ENCODE measurements around the gene SLC39A12. TPM values are rescaled to one million over a fixed set of nuclear protein-coding genes. Genes with fewer than 3 reads are reported as not detected.

Gene SLC39A12
- total and polyA plus RNA-seq, 10 of the 15 experiments (the other 5 are each of a cell fraction or from before 2014, with no cell fraction given): 0.47 to 1.5 (median 0.68) TPM; not detected in 1

DNA sequence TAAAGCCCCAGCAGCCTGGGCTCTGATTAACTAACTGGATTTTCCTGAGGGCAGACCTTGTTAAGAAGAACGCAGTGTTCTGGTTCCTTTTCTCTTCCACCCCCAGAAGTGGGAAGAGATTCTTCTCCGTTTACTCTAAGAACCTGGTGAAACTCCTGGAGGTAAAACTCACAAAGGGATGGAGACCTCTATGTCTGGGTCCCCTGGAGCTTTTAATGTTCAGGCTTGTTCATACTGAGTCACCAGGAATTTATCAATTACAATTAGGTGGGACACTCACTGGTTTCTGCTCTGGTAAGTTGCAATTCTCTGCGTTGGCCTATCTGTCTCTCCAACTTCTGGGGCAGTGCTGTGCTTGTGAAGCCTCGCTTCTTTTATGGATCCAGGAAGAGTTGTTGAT lies 115.2 kb downstream of the SLC39A12 start:
- no peaks in the 10 kb centered on the region for H3K4me1 ChIP-seq (ENCODE audit: control insufficient read depth, insufficient read depth, low read length)
- TF ChIP-seq KDM1A (IDR thresholded peaks at IDR 0.05; ENCODE audit: borderline replicate concordance) (no peak), MTA2 (IDR thresholded peaks at IDR 0.05; ENCODE audit: low read depth) (no peak), HDGF (IDR thresholded peaks at IDR 0.05) (no peak), CHD2 (IDR thresholded peaks at IDR 0.05; ENCODE audit: borderline replicate concordance, low read depth, low read length) (no peak), MYB (IDR thresholded peaks at IDR 0.05; ENCODE audit: borderline replicate concordance, low read depth, low read length) (no peak), MTA3 (IDR thresholded peaks at IDR 0.05; ENCODE audit: borderline replicate concordance, low read length) (no peak), ELK1 (IDR thresholded peaks at IDR 0.05; ENCODE audit: low read depth, low read length) (no peak), ZNF274 (IDR thresholded peaks at IDR 0.05; ENCODE audit: insufficient read depth, insufficient read length) (no peak)
- TF ChIP-seq, protein P1, sequence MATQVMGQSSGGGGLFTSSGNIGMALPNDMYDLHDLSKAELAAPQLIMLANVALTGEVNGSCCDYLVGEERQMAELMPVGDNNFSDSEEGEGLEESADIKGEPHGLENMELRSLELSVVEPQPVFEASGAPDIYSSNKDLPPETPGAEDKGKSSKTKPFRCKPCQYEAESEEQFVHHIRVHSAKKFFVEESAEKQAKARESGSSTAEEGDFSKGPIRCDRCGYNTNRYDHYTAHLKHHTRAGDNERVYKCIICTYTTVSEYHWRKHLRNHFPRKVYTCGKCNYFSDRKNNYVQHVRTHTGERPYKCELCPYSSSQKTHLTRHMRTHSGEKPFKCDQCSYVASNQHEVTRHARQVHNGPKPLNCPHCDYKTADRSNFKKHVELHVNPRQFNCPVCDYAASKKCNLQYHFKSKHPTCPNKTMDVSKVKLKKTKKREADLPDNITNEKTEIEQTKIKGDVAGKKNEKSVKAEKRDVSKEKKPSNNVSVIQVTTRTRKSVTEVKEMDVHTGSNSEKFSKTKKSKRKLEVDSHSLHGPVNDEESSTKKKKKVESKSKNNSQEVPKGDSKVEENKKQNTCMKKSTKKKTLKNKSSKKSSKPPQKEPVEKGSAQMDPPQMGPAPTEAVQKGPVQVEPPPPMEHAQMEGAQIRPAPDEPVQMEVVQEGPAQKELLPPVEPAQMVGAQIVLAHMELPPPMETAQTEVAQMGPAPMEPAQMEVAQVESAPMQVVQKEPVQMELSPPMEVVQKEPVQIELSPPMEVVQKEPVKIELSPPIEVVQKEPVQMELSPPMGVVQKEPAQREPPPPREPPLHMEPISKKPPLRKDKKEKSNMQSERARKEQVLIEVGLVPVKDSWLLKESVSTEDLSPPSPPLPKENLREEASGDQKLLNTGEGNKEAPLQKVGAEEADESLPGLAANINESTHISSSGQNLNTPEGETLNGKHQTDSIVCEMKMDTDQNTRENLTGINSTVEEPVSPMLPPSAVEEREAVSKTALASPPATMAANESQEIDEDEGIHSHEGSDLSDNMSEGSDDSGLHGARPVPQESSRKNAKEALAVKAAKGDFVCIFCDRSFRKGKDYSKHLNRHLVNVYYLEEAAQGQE (IDR thresholded peaks at IDR 0.05; ENCODE audit: low read depth, low read length): no peak
- TF ChIP-seq, protein P2, sequence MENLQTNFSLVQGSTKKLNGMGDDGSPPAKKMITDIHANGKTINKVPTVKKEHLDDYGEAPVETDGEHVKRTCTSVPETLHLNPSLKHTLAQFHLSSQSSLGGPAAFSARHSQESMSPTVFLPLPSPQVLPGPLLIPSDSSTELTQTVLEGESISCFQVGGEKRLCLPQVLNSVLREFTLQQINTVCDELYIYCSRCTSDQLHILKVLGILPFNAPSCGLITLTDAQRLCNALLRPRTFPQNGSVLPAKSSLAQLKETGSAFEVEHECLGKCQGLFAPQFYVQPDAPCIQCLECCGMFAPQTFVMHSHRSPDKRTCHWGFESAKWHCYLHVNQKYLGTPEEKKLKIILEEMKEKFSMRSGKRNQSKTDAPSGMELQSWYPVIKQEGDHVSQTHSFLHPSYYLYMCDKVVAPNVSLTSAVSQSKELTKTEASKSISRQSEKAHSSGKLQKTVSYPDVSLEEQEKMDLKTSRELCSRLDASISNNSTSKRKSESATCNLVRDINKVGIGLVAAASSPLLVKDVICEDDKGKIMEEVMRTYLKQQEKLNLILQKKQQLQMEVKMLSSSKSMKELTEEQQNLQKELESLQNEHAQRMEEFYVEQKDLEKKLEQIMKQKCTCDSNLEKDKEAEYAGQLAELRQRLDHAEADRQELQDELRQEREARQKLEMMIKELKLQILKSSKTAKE (IDR thresholded peaks at IDR 0.05; ENCODE audit: low read depth, poor library complexity, severe bottlenecking): no peak
- intact Hi-C loops (cut with micrococcal nuclease; ENCODE audit: unreplicated experiment): no loop called here
- DNase-seq (ENCODE audit: low read depth, low spot score) (no peak), ATAC-seq (no peak), FAIRE-seq (no peak)
- H3K27me3 ChIP-seq (replicated peaks in 1 of 2; ENCODE audit: control insufficient read depth in 2 of 2, insufficient read depth in 2 of 2, low read length in 1 of 2): no peaks in the 10 kb centered on the region
- ChIA-PET SMC1A (ENCODE audit: uncharacterized antibody, unreplicated experiment) (no interaction called here), POLR2A (no interaction called here), CTCF (no interaction called here), RAD21 (ENCODE audit: unreplicated experiment) (no interaction called here)
- no peaks in the 10 kb centered on the region for H3K79me2 ChIP-seq (ENCODE audit: control insufficient read depth, insufficient read depth, low read length)
- no peak overlapping the region for H3K27ac ChIP-seq (ENCODE audit: control insufficient read depth, insufficient read depth)
- H3K4me2 ChIP-seq (ENCODE audit: control insufficient read depth, insufficient read depth): no peak overlapping the region
- in situ Hi-C loops (cut with MboI): no loop called here
- BruUV-seq (replicated peaks): no TSS peak
- WGBS (ENCODE audit: insufficient coverage, insufficient replicate concordance, low lambda C conversion rate, missing lambda C conversion rate): 14% methylated on average over 4 of the region's 4 CpGs
- no peaks in the 10 kb centered on the region for H4K20me1 ChIP-seq (ENCODE audit: control insufficient read depth, insufficient read depth)
- H2AFZ ChIP-seq (ENCODE audit: control insufficient read depth, low read depth, low read length): no peak overlapping the region
- H3K4me3 ChIP-seq: no peak overlapping the region
- H3K9me3 ChIP-seq (replicated peaks; ENCODE audit: control insufficient read depth, insufficient read depth, low read length): no peaks in the 10 kb centered on the region
- no peaks in the 10 kb centered on the region for H3K36me3 ChIP-seq (ENCODE audit: control insufficient read depth in 2 of 2, insufficient read depth in 2 of 2, low read length in 1 of 2)
- H3K9ac ChIP-seq (ENCODE audit: control insufficient read depth, insufficient read depth, low read length): no peak overlapping the region
